Calu3 (cell line): ENCODE measurements around the gene SLC25A52. TPM values are rescaled to one million over a fixed set of nuclear protein-coding genes. Genes with fewer than 3 reads are reported as not detected.
A peak's percentile ranks its signal among the peaks of the same experiment; 100 is the strongest.

Experiments
- BruUV-seq: library from RNA; stranded (reverse); fragments of 400-500 nt; replicated peaks from 2 replicates; lab custom pipeline; 2021; lab: Mats Ljungman, UMichigan
- CTCF ChIA-PET: fragments of 300-600 bp; sonication (Branson Sonifier 250); formaldehyde crosslinking; loops from one replicate; lab custom pipeline; 2022; ENCODE audit warnings: antibody characterized with exemption; lab: Charles Lee
- DNase-seq: peaks from one replicate; pipeline ENCODE4 v3.0.0; 2022
- H3K27ac Mint-ChIP-seq: one replicate; pipeline ENCODE4 v1.8.0; 2022; ENCODE audit warnings: mixed read lengths; ENCODE audit not compliant: unreplicated experiment
- H3K27me3 Mint-ChIP-seq: one replicate; pipeline ENCODE4 v1.8.0; 2022; ENCODE audit warnings: mixed read lengths; ENCODE audit not compliant: unreplicated experiment
- H3K36me3 Mint-ChIP-seq: one replicate; pipeline ENCODE4 v1.8.0; 2022; ENCODE audit warnings: mild to moderate bottlenecking, moderate library complexity, mixed read lengths; ENCODE audit not compliant: insufficient read depth, unreplicated experiment
- H3K4me1 Mint-ChIP-seq: one replicate; pipeline ENCODE4 v1.8.0; 2022; ENCODE audit warnings: mild to moderate bottlenecking, low read depth, mixed read lengths; ENCODE audit not compliant: unreplicated experiment
- H3K4me3 Mint-ChIP-seq: one replicate; pipeline ENCODE4 v1.8.0; 2022; ENCODE audit warnings: mild to moderate bottlenecking, low read depth, moderate library complexity, mixed read lengths; ENCODE audit not compliant: unreplicated experiment
- H3K9me3 Mint-ChIP-seq: one replicate; pipeline ENCODE4 v1.8.0; 2022; ENCODE audit warnings: low read depth, mixed read lengths; ENCODE audit not compliant: unreplicated experiment
- intact Hi-C: fragments of 100-400 bp; cut with micrococcal nuclease; formaldehyde crosslinking; loops from one replicate; pipeline ENCODE4 v1.10.0; 2022; ENCODE audit not compliant: unreplicated experiment
- total RNA-seq: library from RNA; stranded (reverse); gene quantifications from 2 replicates; pipeline ENCODE4 v1.2.3, GENCODE V29; 2022
- TF ChIP-seq, protein P1 (sequence below): fragments of 200-600 bp; IDR thresholded peaks from one replicate; pipeline ENCODE4 v1.8.0; 2022; ENCODE audit warnings: antibody characterized with exemption; ENCODE audit not compliant: unreplicated experiment

Gene SLC25A52
- total RNA-seq, 1 experiment from 2014 or later, result not detected

DNA sequence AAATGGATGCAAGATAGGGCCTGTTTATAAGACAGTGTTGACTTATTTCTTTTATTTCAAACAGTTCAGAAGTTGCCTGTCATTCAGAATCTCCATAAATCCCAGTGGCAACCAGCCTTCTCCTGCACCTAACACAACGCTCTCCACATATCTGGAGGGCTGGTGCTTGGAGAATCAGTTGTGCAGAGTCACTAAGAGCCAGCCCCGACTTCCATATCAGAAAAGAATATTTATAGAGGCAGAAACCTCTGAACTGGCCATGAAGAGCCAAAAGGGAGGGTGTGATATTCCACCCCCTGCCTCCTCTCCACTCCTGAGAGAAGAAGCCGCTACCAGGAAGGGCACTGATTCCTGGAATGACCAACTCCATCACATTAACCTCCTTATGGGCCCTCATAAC is 42.3 kb downstream of the SLC25A52 start:
- no peak for DNase-seq
- H3K4me1 Mint-ChIP-seq, result no peaks in the 10 kb centered on the region
- H3K27ac Mint-ChIP-seq, result no peak overlapping the region
- no peak overlapping the region for H3K4me3 Mint-ChIP-seq
- H3K9me3 Mint-ChIP-seq, result no peaks in the 10 kb centered on the region
- TF ChIP-seq, protein P1, sequence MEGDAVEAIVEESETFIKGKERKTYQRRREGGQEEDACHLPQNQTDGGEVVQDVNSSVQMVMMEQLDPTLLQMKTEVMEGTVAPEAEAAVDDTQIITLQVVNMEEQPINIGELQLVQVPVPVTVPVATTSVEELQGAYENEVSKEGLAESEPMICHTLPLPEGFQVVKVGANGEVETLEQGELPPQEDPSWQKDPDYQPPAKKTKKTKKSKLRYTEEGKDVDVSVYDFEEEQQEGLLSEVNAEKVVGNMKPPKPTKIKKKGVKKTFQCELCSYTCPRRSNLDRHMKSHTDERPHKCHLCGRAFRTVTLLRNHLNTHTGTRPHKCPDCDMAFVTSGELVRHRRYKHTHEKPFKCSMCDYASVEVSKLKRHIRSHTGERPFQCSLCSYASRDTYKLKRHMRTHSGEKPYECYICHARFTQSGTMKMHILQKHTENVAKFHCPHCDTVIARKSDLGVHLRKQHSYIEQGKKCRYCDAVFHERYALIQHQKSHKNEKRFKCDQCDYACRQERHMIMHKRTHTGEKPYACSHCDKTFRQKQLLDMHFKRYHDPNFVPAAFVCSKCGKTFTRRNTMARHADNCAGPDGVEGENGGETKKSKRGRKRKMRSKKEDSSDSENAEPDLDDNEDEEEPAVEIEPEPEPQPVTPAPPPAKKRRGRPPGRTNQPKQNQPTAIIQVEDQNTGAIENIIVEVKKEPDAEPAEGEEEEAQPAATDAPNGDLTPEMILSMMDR, result no peak
- no peaks in the 10 kb centered on the region for H3K36me3 Mint-ChIP-seq
- BruUV-seq, result no TSS peak
- no peaks in the 10 kb centered on the region for H3K27me3 Mint-ChIP-seq
- CTCF ChIA-PET, result no interaction called here
- intact Hi-C loops, result no loop called here

DNA sequence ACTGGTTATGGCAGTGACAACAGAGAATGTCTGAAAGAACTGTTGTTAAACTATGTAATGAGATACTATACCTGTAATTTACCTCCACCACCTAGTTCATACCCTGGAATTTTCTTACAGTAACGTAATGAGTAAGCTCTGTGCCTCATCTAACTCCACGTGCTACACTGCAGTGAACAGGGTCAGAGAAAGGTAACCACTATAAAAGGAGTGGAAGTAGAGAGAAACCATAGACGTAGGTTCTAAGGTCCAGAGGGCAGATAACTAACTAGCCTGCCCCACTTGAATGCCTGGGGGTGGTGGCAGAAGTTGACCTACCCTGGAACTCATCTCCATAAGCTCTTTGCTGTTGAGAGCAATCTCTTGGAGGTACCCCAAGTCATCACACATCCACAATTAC is 44.3 kb downstream of the SLC25A52 start:
- TF ChIP-seq, protein P1, result no peak
- H3K4me1 Mint-ChIP-seq, result peaks cover 8% of the 10 kb centered on the region

DNA sequence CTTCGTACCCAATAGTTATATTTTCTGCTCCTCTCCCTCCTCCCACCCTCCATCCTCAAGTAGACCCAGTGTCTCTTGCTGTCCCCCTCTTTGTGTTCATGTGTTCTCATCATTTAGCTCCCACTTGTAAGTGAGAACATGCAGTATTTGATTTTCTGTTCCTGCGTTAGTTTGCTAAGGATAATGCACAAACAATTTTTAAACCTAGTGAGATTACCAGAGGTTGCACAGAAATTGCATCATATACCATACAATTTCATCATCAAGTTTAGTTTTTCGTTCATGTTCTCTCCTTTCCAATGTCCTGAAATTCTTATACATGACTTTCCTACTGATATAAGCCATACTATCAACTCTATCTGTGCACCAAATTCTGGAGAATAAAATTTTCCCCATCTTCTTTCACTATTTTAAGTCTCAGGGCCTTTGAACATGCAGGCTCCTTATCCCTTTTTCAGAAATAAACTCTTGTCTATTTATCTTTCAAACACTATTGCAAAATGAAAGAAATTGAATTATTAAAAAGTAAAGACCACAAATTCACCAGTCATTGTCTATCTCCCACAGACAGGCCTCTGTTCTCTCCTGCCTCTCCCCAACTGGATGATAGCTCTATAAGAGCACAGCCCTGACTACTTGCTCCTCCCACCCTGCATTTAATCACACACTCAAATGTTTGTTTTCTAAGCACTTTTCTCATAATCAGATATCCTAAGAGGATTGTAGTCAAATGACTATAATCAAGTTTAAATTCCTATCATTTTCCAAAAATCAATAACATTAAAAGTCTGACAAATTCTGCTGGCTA is 49.1 kb downstream of the SLC25A52 start:
- DNase-seq, result no peak
- intact Hi-C loops, result no loop called here
- Mint-ChIP-seq H3K36me3 (peaks cover 5% of the 10 kb centered on the region), H3K4me1 (peaks cover 10% of the 10 kb centered on the region), H3K9me3 (no peaks in the 10 kb centered on the region), H3K27ac (peak overlapping the region; percentile 70), H3K27me3 (no peaks in the 10 kb centered on the region), H3K4me3 (no peak overlapping the region)
- CTCF ChIA-PET, result interaction anchor here (0.8 to 1.3 kb wide), 2 partner anchors 29 to 613 kb away, joined by 3 read pairs; no protein-coding TSS in a partner anchor
- TF ChIP-seq, protein P1, result no peak
- BruUV-seq, result no TSS peak

More for the DNA sequence above, 44.3 kb downstream of the SLC25A52 start:
- DNase-seq, result no peak
- Mint-ChIP-seq H3K27me3 (no peaks in the 10 kb centered on the region), H3K36me3 (peaks cover 5% of the 10 kb centered on the region), H3K4me3 (no peak overlapping the region), H3K27ac (no peak overlapping the region), H3K9me3 (no peaks in the 10 kb centered on the region)
- CTCF ChIA-PET, result no interaction called here
- intact Hi-C loops, result loop anchor here (1.0 kb wide), 1 partner anchor 33 kb away; no protein-coding TSS in a partner anchor
- BruUV-seq, result no TSS peak

DNA sequence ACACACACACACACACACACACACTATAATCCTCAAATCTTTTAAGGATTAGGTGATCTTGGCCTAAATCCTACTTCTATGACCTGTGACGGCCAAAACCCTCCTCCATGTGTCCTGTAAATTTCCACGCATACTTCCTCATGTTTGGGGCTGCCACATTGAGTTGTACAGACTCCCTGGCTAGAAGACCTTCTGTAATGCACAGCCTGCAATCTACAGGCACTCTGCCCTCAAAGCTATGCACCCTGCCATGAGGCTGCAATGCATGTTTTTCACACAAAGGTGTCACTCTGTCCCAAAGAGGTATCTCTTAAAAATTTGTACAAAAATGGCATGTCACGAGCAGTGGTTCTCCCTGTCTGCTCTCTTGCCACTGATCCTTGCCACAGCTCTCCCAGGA is 49.9 kb downstream of the SLC25A52 start:
- CTCF ChIA-PET, result interaction anchor here (0.8 to 1.3 kb wide), 2 partner anchors 28 to 612 kb away, joined by 3 read pairs; no protein-coding TSS in a partner anchor
- no TSS peak for BruUV-seq
- peaks cover 5% of the 10 kb centered on the region for H3K36me3 Mint-ChIP-seq
- no peaks in the 10 kb centered on the region for H3K27me3 Mint-ChIP-seq
- H3K27ac Mint-ChIP-seq, result no peak overlapping the region
- no peaks in the 10 kb centered on the region for H3K9me3 Mint-ChIP-seq
- intact Hi-C loops, result no loop called here
- no peak for DNase-seq
- peaks cover 10% of the 10 kb centered on the region for H3K4me1 Mint-ChIP-seq
- TF ChIP-seq, protein P1, result no peak
- H3K4me3 Mint-ChIP-seq, result no peak overlapping the region

Other genes with a start within 250 kb of the SLC25A52 start
- gene TTR, start 169.0 kb downstream of the SLC25A52 start, total RNA-seq, result 0.87 and 1.7 TPM in 2 replicates
- gene B4GALT6, start 76.3 kb downstream of the SLC25A52 start, total RNA-seq, result 11.1 and 22.0 TPM in 2 replicates
- 38.0 and 40.1 TPM in 2 replicates for gene TRAPPC8, start 182.2 kb upstream of the SLC25A52 start, total RNA-seq